ENCODE results near the gene P2RX2. TPM values are rescaled to one million over a fixed set of nuclear protein-coding genes. Genes with fewer than 3 reads are reported as not detected.

Gene P2RX2
- total RNA-seq, 1 donor from 2014 or later = not detected

DNA sequence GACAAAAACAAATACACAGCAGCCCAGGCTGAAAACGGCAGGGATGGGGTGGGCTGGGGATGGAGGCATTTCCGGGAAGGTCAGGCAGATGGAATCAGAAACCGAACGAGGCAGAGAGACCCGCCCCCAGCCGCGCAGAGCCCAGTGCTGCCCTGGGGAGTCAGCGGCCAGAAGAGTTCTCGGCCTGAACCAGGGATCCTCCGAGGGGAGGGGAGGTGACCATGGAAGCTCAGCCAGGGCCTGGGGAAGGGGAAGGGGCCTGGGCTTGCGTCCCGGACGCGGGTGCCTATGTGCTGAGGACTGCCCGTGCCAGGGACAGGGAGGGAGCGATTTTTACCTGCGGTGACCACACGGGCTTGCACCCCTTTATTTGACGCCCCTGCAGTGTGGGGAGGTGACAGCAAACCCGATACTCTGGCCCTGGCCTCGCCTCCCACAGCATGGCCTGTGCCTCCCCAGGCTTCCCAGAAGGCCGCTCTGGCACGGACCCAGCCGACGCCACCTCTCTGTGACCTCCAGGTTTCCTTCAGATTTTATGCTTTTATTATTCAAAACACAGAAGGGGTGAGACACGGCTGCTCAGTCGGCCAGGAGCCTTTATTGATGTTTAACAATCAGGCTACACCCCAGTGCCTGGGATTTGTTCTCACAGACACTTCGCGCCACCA, 15.9 kb upstream of the P2RX2 start:
- intact Hi-C loops (cut with micrococcal nuclease) = no loop called here

DNA sequence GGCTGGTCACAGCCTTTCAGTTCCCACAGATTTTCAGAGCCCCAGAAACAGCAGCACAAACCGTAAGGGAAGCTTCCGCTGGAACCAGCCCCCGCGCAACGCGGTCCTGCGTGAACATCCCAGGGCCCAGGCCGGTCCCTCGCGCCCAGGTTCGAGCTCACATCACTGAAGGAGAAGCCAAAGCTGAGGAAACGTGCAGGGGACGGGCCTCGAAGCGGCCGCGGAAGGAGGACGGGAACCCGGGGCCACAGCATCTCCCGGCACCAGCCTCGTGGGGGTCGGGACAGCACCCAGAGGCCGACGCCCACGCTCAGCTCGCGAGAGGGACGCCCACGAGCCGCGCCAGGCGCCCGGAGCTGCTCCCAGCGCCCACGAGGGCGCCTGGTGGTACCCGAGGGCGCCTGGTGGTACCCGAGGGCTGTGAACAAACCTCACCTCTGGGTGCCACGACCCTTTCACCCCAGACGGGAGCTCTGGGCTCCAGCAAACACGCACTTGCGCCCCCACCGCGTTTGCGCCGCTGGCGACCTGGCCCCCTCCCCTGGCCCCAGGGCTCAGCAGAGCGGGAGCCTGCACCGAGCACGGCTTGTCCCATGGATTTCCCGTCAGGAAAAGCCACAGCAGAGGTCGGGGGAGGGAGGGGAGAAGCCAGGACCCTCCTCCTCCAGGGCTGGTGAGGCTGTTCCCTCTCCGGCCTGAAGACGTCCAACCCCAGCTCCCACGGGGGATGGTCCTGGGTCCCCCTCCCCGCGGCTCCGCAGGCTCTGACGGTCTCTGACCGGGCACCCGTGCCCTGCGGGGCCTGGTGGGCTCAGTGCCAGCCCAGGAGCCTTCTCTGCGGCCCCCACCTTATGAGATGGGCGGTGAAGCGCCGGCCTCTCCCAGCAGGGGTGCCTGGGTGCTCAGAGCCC, 15.1 kb upstream of the P2RX2 start:
- intact Hi-C loops (cut with micrococcal nuclease) = no loop called here

DNA sequence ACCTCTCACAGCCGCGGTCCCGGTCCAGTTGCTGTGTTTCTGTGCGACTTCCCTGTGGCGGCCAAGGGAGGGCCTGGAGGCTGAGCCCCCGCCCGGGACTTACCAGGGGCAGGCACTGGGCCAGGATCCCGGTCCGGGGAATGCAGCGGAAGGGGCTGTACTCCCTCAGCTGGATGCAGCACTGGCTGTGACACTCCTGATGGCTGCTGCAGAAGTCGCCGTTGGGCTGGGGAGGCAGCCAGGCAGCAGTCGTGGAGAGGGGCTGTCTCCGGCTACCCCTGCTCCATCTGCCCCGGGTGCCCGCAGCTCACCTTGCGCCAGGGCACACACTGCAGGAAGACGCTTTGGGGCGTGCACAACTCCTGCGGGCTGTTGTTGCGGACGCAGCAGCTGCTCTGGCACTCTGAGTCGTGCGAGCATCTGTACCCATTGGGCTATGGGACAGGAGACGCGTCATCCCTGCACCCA, 14.4 kb upstream of the P2RX2 start:
- intact Hi-C loops (cut with micrococcal nuclease) = no loop called here

- intact Hi-C loops (cut with micrococcal nuclease) = no loop called here
Observed at GRCh38 chr12:132604668-132605441, 13.7 kb upstream of the P2RX2 start.

GRCh38 chr12:132605892-132606291, 12.7 kb upstream of the P2RX2 start:
- intact Hi-C loops (cut with micrococcal nuclease) = no loop called here

- intact Hi-C loops (cut with micrococcal nuclease) = no loop called here
Observed at GRCh38 chr12:132606466-132606865, 12.1 kb upstream of the P2RX2 start.

DNA sequence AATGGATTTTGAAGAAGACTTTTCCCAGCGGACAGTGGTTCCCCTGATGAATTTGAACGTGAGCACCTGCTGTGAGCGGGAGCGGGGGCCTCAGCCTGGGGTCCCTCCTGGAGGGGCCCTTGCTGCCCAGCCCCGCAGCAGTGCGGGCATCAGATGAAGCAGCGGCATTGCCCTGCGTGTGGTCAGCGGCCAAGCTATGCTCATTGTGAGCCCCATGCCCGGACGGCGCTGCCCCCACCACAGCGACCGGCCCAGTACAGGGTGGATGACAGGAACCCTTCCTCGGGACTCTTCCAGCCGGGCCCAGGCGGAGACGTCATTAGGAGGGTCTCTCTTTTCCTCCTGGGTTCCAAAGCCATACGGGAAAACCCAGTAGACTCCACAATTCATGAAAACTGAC, 11.6 kb upstream of the P2RX2 start:
- intact Hi-C loops (cut with micrococcal nuclease) = no loop called here

GRCh38 chr12:132608231-132609171, 10.1 kb upstream of the P2RX2 start:
- intact Hi-C loops (cut with micrococcal nuclease) = no loop called here

- intact Hi-C loops (cut with micrococcal nuclease) = no loop called here
Observed at GRCh38 chr12:132610051-132610759, 8.4 kb upstream of the P2RX2 start, which contains the start of gene LRCOL1. Gene LRCOL1, minus strand, starts transcription at chr12:132610582. Its CDS starts 4,331 bp downstream, at chr12:132606251.

GRCh38 chr12:132610866-132611602, 7.5 kb upstream of the P2RX2 start:
- intact Hi-C loops (cut with micrococcal nuclease) = no loop called here

- intact Hi-C loops (cut with micrococcal nuclease) = no loop called here
Observed at GRCh38 chr12:132611620-132612019, 7.0 kb upstream of the P2RX2 start.

- intact Hi-C loops (cut with micrococcal nuclease) = loop anchor here (2.0 kb wide), 2 partner anchors 53 to 459 kb away; no protein-coding TSS in a partner anchor
Observed at GRCh38 chr12:132614029-132614428, 4.5 kb upstream of the P2RX2 start.

DNA sequence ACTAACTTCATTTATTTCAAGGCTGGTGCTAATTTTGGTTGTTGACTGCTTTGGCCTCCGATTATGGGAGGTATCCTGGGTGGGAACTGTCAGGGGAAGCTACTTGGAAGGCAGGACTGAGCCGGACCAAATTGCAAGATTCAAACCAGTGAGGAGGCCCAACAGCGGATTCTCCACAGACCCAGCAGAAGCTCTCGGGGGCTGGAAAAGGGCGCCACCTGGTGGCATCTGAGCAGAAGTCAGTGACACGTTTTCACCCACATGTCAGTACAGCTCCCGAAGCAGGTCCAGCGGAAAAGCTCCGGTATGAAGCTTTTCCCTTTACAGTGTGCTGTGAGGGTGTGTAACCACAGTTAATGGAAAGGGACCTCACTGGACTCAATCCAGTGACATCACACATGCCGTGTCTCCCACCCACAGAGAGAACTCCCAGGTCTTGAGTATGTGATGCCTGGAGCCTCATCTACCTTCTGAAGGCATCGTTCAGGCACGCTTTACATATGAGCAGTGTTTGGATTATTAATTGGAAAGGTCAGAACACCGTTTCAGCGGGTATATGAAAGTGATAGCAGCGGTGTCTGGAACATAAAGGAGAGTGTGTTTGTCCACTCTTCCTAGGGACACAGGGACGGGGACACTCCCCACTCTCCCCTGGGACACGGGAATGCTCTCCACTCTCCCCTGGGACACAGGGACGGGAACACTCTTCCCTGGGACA, 3.6 kb upstream of the P2RX2 start:
- intact Hi-C loops (cut with micrococcal nuclease) = loop anchor here (1.0 to 2.0 kb wide), 3 partner anchors 54 to 460 kb away; no protein-coding TSS in a partner anchor

DNA sequence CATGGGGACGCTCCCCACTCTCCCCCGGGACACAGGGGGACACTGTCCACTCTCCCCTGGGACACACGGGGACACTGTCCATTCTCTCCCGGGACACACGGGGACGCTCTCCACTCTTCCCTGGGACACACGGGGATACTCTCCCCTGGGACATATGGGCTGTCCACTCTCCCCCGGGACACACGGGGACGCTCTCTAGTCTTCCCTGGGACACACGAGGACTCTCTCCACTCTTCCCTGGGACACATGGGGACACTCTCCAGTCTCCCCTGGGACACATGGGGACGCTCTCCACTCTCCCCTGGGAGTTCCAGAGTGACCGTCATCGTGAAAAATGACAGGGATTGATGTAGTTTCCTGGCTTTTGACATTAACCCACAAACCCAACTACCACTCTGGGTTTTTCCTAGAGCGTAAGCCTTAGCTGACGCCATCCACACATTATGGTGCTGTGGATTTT, 3.0 kb upstream of the P2RX2 start:
- intact Hi-C loops (cut with micrococcal nuclease) = loop anchor here (1.0 to 2.0 kb wide), 3 partner anchors 55 to 461 kb away; no protein-coding TSS in a partner anchor

- intact Hi-C loops (cut with micrococcal nuclease) = no loop called here
Observed at GRCh38 chr12:132617135-132617701, 1.4 kb upstream of the P2RX2 start.

GRCh38 chr12:132617822-132618682, 524 bp upstream of the P2RX2 start:
- intact Hi-C loops (cut with micrococcal nuclease) = no loop called here

DNA sequence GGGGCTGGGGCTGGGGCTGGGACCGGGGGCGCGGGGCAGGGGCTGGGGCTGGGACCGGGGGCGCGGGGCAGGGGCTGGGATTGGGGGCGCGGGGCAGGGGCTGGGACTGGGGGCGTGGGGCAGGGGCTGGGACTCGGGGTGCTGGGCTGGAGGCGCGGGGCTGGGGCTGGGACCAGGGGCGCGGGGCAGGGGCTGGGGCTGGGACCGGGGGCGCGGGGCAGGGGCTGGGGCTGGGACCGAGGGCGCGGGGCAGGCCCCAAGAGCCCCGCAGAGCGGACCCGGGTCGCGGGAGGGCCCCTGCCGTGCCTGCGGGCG, 452 bp downstream of the P2RX2 start:
- intact Hi-C loops (cut with micrococcal nuclease) = no loop called here
